Ovary (tissue), 9 donors: ENCODE measurements around the gene MRPL9. TPM values are rescaled to one million over a fixed set of nuclear protein-coding genes. Genes with fewer than 3 reads are reported as not detected.

ENCODE experiments used
- DNase-seq, 5 donors: peaks; one replicate each; pipeline ENCODE4 v3.0.0-alpha.2; 2019 to 2020
- H3K27ac ChIP-seq, 2 donors: fragments of 200-600 bp; one replicate each; pipeline versions ENCODE4 v1.5.1 to v1.8.0; 2019 to 2022
- H3K27me3 ChIP-seq: fragments of 200-600 bp; one replicate; pipeline ENCODE4 v1.8.0; 2022
- H3K36me3 ChIP-seq: fragments of 200-600 bp; sonication (generic); one replicate; pipeline ENCODE4 v1.5.1; 2019
- H3K4me1 ChIP-seq: one replicate; pipeline ENCODE4 v1.8.1; 2013; ENCODE audit warnings: mild to moderate bottlenecking, moderate library complexity; ENCODE audit not compliant: insufficient read depth
- H3K4me3 ChIP-seq: fragments of 200-600 bp; sonication (generic); one replicate; pipeline ENCODE4 v1.5.1; 2017
- H3K9me3 ChIP-seq, 2 donors: fragments of 200-600 bp in 1 of 2; sonication (generic) in 1 of 2; one replicate each; pipeline versions ENCODE4 v1.5.1 to v1.8.1; 2013 to 2019; ENCODE audit warnings: mild to moderate bottlenecking in 1 of 2, moderate library complexity in 1 of 2
- EP300 ChIP-seq: sonication (generic); formaldehyde crosslinking; IDR thresholded peaks from one replicate; pipeline ENCODE4 v1.6.1; 2017; ENCODE audit warnings: antibody characterized with exemption
- POLR2A ChIP-seq: fragments of 450-650 bp; IDR thresholded peaks from one replicate; pipeline ENCODE4 v1.6.1; 2017; ENCODE audit warnings: antibody characterized with exemption, mild to moderate bottlenecking, moderate library complexity
- WGBS, 3 donors: extraction: QIAGEN DNeasy Blood & Tissue Kit in 1 of 3; methylation state at CpG; one replicate each; pipeline versions ENCODE4 v1.1.5 to v1.1.7; 2013 to 2017; 5-methylcytosine and 5-hydroxymethylcytosine counted together
- intact Hi-C, 4 donors: fragments of 100-400 bp; cut with DNase I; formaldehyde crosslinking; loops; one replicate each; pipeline versions ENCODE4 v1.11.0 to v1.15.1; 2022 to 2023
- polyA plus RNA-seq, 2 donors: library from polyadenylated mRNA; stranded (reverse); fragments of 200-250 nt in 1 of 2; fragments of 350-450 nt in 1 of 2; fragmentation: Illumina TruSeq in 1 of 2; extraction: RNeasy Lipid Tissue Mini Kit (QIAGEN cat#74804) in 1 of 2; gene quantifications; one replicate each; pipeline ENCODE4 v1.2.3, GENCODE V29; 2013 to 2014
- total RNA-seq, 7 donors: library from RNA; depleted of rRNA in 2 of 7; stranded (reverse); fragments of >200 nt in 2 of 7; fragmentation: NEBNext Ultra II Directional in 3 of 7; extraction: Animal tissue kit (Norgen Biotek cat#: 25700) in 3 of 7; gene quantifications; one replicate each; pipeline versions ENCODE4 v1.1.0 to v1.2.4, GENCODE V29; 2016 to 2023
- TF ChIP-seq, protein P1 (sequence below), 3 donors: fragments of 450-650 bp in 2 of 3; fragments of 200-600 bp in 1 of 3; IDR thresholded peaks; one replicate each; pipeline versions ENCODE4 v1.5.1 to v1.8.0; 2016 to 2022; ENCODE audit warnings: antibody characterized with exemption in 3 of 3, mild to moderate bottlenecking in 1 of 3
- donor health status: DM: no; HTN: no; CAD: no; lungs with moderate emphysema.
- donor health status: DM: no; HTN: no; CAD: no.
- donor health status: Bipolar disorder and iron deficiency.
- donor health status: DM: yes; HTN: yes; CAD: no.
- donor health status: DM: no; HTN: no; CAD: no.
- donor health status: DM: yes; HTN: yes; CAD: no.

MRPL9 gene
- total and polyA plus RNA-seq, 9 donors = 40.2 to 86.8 (median 55.4) TPM

DNA sequence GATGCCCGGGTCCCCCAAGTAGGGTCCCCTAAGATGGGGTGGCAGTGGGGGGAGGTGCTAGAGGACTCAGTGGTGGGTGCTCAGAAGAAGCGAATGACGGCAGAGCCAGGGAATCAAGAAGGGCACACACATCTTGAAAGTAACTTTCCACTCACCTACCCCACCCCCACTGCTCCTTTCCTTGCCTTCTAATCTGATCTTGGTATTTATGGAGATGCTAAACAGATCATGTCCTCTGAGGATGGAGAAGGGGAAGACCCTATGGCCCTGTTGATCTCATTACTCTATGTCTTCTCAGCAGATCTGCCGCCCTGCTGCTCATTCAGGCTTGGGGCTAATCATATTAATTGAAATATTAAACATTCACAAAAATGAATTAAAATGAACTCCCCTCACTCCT, 44.6 kb downstream of the MRPL9 start:
- Histone ChIP-seq H3K4me1 (peaks cover 9% of the 10 kb centered on the region), H3K27me3 (no peaks in the 10 kb centered on the region), H3K9me3 (no peaks in the 10 kb centered on the region), H3K36me3 (no peaks in the 10 kb centered on the region), H3K4me3 (no peak overlapping the region), H3K27ac (no peak overlapping the region)
- 62 to 83% (median 77%) methylated on average over 4 of the region's 4 CpGs for WGBS, 3 donors
- no peak for DNase-seq
- TF ChIP-seq EP300 (no peak), POLR2A (no peak)
- TF ChIP-seq, protein P1, sequence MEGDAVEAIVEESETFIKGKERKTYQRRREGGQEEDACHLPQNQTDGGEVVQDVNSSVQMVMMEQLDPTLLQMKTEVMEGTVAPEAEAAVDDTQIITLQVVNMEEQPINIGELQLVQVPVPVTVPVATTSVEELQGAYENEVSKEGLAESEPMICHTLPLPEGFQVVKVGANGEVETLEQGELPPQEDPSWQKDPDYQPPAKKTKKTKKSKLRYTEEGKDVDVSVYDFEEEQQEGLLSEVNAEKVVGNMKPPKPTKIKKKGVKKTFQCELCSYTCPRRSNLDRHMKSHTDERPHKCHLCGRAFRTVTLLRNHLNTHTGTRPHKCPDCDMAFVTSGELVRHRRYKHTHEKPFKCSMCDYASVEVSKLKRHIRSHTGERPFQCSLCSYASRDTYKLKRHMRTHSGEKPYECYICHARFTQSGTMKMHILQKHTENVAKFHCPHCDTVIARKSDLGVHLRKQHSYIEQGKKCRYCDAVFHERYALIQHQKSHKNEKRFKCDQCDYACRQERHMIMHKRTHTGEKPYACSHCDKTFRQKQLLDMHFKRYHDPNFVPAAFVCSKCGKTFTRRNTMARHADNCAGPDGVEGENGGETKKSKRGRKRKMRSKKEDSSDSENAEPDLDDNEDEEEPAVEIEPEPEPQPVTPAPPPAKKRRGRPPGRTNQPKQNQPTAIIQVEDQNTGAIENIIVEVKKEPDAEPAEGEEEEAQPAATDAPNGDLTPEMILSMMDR (IDR thresholded peaks at IDR 0.05) = no peak
- intact Hi-C loops = no loop called here

DNA sequence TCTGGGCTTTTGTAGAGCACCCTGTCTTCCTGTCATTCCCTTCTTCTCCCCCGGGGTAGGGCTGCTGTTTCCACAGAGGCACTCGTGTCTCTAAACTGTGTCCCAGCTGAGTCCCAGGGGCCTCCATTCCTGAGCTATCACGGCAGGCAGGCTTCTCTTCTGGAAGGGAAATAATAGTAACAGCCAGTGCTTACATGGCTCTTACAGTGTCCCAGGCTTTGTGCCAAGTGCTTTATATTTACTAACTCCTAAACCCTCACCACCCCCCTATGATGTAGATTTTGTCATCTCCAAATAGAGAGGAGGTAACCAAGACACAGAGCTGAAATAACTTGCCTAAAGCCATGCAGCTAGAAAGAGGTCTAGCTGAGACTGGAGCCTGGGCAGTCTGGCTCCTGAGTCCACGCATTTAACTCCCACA, 45.3 kb downstream of the MRPL9 start:
- H3K27me3 ChIP-seq = no peaks in the 10 kb centered on the region

DNA sequence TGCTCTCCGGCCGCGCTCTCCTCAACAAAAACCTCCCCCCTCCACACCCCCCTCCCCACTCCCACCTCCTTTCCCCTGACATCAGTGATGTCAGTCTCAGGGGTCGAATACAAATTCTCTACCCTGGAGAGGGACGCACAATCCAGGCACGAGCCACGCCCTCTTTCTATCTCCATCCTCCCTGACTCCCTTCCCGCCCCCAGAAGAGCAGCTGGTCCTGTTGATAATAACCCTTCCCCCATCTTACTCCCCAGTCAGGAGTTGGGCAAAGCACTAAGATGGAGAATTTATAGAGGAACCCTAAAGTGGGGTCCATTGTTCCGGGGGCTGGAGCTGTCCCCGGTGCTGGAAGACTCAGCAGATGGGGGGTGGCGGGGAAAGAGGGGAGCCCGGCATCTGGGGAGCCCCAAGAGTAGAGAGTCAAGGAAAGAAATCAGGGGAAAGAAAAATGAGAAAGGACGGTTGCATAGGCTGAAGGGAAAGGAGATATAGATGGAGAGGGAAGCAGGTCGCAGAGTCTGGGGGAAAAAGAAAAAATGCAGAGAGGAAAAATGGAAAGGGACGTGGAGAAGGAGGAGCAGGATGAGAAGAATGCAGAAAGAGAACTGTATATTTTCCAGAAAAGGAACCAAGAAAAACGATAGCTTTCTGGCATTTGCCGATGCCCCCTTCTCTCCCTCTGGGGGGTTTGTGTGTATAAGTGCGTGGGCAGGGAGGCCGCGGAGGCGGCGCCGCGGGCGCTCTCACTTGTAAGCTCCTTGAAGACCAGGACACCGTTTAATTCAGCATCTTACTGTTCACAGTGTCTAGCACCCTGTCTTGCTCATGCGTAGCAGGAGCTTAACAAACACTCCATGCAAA, 46.3 kb downstream of the MRPL9 start, which contains the start of gene CELF3:
CELF3 (minus strand) TSS at position 33 of the 861 bp plus-strand sequence. CDS start 783 bp downstream, outside the sequence.
- TF ChIP-seq, protein P1 (IDR thresholded peaks at IDR 0.05) = no peak
- TF ChIP-seq POLR2A (no peak), EP300 (no peak)
- H3K9me3 ChIP-seq = no peaks in the 10 kb centered on the region
- 1 to 7% (median 2%) methylated on average over 24 to 27 of the region's 27 CpGs for WGBS, 3 donors
- peaks cover 9% of the 10 kb centered on the region for H3K4me1 ChIP-seq
- H3K4me3 ChIP-seq = no peak within 1 kb of the TSS
- intact Hi-C loops = no loop called here
- H3K27me3 ChIP-seq = no peaks in the 10 kb centered on the region
- H3K36me3 ChIP-seq = no peaks in the 10 kb centered on the region
- no peak within 1 kb of the TSS for H3K27ac ChIP-seq
- DNase-seq = no peak

More for the DNA sequence above, 45.3 kb downstream of the MRPL9 start:
- no peak overlapping the region for H3K4me3 ChIP-seq
- DNase-seq = no peak
- 35 to 52% (median 36%) methylated on average over 4 of the region's 4 CpGs for WGBS, 3 donors
- H3K9me3 ChIP-seq = no peaks in the 10 kb centered on the region
- intact Hi-C loops = no loop called here
- no peak overlapping the region for H3K27ac ChIP-seq
- peaks cover 9% of the 10 kb centered on the region for H3K4me1 ChIP-seq
- TF ChIP-seq EP300 = no peak
- no peak for TF ChIP-seq POLR2A
- TF ChIP-seq, protein P1 (IDR thresholded peaks at IDR 0.05) = no peak
- no peaks in the 10 kb centered on the region for H3K36me3 ChIP-seq

DNA sequence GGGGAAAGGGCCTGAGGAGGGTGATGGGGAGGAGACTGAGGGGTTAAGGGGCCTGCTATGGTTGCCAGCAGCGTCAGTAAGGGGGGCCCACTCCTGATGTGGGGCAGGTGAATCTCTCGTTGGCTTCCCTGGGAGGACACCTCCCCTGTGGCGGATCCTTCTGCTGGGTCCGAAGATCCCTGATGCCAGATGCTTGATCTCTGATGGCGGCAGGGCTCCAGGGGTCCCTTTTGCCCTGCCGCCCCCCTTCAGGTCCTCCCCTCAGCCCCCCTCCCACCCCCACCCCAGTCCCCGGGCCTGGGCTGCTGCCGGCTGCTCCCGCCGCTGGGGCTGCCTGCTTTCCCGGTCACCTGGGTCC, 46.9 kb downstream of the MRPL9 start:
- no peaks in the 10 kb centered on the region for H3K36me3 ChIP-seq
- no peak overlapping the region for H3K4me3 ChIP-seq
- H3K9me3 ChIP-seq = no peaks in the 10 kb centered on the region
- no peak overlapping the region for H3K27ac ChIP-seq
- H3K4me1 ChIP-seq = peaks cover 5% of the 10 kb centered on the region
- DNase-seq = no peak
- no peaks in the 10 kb centered on the region for H3K27me3 ChIP-seq
- TF ChIP-seq, protein P1 (IDR thresholded peaks at IDR 0.05) = no peak
- TF ChIP-seq POLR2A (no peak), EP300 (no peak)
- 5 to 14% (median 8%) methylated on average over 5 to 11 of the region's 11 CpGs for WGBS, 3 donors
- intact Hi-C loops = no loop called here
